ENCODE results near the gene ZNF486.
"Not testable (repeated sequence)": the region's sequence is repeated elsewhere in the genome, so short reads cannot be mapped to it uniquely, and the experiment has no call there.

ZNF486 gene

DNA sequence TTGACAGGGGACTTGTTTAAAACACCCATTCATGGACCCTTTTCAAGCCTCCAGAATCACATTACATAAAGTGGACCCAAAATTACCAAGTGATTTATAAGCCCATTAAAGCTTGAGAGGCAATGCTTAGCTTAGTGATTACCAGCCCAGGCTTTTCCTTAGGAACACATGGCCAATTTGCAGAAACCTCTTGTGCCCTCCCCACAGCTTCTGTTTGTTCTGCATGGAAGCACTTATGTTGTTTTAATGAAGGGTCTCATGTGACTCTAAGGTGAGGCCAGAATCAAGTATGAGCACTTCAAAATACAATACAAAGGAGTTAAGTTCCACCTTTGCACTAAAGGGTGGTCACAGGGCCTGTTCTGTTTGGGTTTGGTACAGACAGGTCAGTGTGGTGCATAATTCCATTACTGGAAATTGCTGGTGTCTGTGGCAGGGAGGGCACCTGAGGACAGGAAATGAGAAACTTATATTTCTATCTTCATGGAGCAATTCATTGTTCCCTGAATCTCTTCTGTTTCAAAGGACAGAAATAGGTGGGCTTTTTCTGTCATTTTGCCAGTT, 15.3 kb downstream of the ZNF486 start:
- TF ChIP-seq, protein P1, sequence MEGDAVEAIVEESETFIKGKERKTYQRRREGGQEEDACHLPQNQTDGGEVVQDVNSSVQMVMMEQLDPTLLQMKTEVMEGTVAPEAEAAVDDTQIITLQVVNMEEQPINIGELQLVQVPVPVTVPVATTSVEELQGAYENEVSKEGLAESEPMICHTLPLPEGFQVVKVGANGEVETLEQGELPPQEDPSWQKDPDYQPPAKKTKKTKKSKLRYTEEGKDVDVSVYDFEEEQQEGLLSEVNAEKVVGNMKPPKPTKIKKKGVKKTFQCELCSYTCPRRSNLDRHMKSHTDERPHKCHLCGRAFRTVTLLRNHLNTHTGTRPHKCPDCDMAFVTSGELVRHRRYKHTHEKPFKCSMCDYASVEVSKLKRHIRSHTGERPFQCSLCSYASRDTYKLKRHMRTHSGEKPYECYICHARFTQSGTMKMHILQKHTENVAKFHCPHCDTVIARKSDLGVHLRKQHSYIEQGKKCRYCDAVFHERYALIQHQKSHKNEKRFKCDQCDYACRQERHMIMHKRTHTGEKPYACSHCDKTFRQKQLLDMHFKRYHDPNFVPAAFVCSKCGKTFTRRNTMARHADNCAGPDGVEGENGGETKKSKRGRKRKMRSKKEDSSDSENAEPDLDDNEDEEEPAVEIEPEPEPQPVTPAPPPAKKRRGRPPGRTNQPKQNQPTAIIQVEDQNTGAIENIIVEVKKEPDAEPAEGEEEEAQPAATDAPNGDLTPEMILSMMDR (conservative IDR thresholded peaks at IDR 0.05; ENCODE audit: low read depth) = no peak
- ChIA-PET POLR2A (ENCODE audit: low non-redundant PET) (no interaction called here), CTCF (interaction anchor here (0.7 kb wide), 1 partner anchor 120 kb away, joined by 3 read pairs; no protein-coding TSS in a partner anchor)
- DNase-seq (ENCODE audit: low spot score) = no peak
- no peak overlapping the region for H3K27ac ChIP-seq

DNA sequence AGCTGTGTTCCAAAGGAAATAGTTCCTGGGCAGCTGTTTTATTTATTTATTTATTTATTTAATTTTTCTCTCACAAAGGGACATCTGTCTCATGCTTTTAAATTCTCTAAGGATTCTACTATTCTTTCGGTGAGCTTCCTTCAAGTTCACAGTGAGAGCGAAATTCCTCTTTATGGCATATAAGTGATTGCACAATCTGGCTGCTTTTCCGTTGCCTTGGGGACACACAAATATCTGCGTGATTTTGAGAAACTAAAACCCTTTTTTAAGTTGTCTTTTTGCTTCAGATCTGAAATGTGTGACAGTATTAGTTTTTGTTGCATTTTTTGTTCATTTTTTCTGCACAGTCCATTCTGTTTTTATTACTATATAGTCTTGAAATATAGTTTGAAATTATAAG, 19.2 kb downstream of the ZNF486 start:
- H3K27ac ChIP-seq = no peak overlapping the region
- ChIA-PET POLR2A (ENCODE audit: low non-redundant PET) (no interaction called here), CTCF (interaction anchor here (0.6 kb wide), 1 partner anchor 231 kb away, joined by 3 read pairs; no protein-coding TSS in a partner anchor)
- no peak for DNase-seq (ENCODE audit: low spot score)
- TF ChIP-seq, protein P1 (conservative IDR thresholded peaks at IDR 0.05; ENCODE audit: low read depth) = no peak

DNA sequence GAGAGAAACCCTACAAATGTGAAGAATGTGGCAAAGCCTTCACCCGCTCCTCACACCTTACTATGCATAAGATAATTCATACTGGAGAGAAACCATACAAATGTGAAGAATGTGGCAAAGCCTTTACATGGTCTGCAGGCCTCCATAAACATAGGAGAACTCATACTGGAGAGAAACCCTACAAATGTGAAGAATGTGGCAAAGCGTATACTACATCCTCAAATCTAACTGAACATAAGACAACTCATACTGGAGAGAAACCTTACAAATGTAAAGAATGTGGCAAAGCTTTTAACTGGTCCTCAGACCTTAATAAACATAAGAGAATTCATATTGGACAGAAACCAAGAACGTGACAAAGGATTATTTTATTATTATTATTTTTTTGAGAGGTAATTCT, 30.7 kb downstream of the ZNF486 start:
- ChIA-PET CTCF (no interaction called here), POLR2A (ENCODE audit: low non-redundant PET) (no interaction called here)

DNA sequence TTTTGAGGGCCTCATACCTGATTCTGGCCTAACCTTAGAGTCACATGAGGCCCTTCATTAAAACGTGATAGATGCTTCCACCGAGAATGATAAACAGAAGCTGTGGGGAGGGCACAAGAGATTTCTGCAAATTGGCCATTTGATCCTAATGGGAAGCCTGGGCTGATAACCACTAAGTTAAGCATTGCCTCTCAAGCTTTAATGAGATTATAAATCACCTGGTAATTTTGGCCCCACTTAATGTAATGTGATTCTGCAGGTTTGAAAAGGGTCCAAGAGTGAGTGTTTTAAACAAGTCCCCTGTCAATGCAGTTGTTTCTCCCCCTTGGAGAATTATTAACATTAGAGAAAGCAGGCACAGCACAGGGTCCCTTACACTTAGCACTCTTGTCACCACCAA, 42.0 kb downstream of the ZNF486 start:
- H3K27ac ChIP-seq = no peak overlapping the region
- TF ChIP-seq, protein P1 (conservative IDR thresholded peaks at IDR 0.05; ENCODE audit: low read depth) = no peak
- ChIA-PET CTCF (interaction anchor here (0.5 kb wide), 1 partner anchor 103 kb away, joined by 4 read pairs; no protein-coding TSS in a partner anchor), POLR2A (ENCODE audit: low non-redundant PET) (no interaction called here)
- no peak for DNase-seq (ENCODE audit: low spot score)

More for the DNA sequence above, 30.7 kb downstream of the ZNF486 start:
- TF ChIP-seq, protein P1 (conservative IDR thresholded peaks at IDR 0.05; ENCODE audit: low read depth) = no peak
- no peak for DNase-seq (ENCODE audit: low spot score)
- no peak overlapping the region for H3K27ac ChIP-seq

DNA sequence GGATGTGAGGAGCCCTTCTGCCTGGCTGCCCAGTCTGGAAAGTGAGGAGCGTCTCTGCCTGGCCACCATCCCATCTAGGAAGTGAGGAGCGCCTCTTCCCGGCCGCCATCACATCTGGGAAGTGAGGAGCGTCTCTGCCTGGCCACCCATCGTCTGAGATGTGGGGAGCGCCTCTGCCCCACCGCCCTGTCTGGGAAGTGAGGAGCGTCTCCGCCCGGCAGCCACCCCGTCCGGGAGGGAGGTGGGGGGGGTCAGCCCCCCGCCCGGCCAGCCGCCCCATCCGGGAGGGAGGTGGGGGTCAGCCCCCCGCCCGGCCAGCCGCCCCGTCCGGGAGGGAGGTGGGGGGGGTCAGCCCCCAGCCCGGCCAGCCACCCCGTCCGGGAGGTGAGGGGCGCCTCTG, 47.4 kb downstream of the ZNF486 start:
- DNase-seq (ENCODE audit: low spot score); H3K27ac ChIP-seq; CTCF ChIA-PET; POLR2A ChIA-PET (ENCODE audit: low non-redundant PET): not testable (repeated sequence)

DNA sequence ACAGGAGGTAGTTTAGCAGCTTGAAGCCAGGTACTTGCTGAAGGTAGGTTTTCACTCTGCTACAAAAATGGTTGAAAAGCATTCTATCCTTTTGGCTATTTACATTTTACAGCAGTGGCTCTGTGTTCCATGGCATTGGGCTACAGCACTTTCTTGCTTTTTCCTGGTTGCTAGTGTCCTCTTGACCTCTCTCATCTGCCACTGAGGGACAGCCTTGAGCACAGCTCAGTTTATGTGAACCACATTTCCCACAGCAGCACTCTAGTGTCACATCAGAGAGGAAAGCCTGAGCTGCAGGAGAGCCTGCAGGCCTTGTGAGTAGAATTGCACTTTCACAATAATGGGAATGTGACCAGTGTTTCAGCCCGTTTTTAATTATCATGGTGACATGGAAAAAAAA, 54.6 kb downstream of the ZNF486 start:
- H3K27ac ChIP-seq; DNase-seq (ENCODE audit: low spot score); POLR2A ChIA-PET (ENCODE audit: low non-redundant PET): not testable (repeated sequence)
- CTCF ChIA-PET = interaction anchor here (0.6 kb wide), 1 partner anchor 228 kb away, joined by 3 read pairs; no protein-coding TSS in a partner anchor

DNA sequence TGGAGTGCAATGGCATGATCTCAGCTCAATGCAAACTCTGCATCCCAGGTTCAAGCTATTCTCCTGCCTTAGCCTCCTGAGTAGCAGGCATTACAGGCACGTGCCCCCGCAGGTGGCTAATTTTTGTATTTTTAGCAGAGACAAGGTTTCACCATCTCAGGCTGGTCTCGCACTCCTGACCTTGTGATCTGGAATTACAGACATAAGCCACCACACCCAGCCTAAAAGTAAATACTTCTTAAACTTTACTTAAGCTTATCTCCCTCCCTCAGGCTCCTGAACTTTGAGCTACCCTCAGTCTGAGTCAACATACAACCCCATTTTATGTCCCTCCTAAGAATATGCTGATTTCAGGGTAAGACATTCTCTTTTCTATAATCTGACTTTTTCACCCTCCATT, 66.1 kb downstream of the ZNF486 start:
- CTCF ChIA-PET = interaction anchor here (0.6 kb wide), 1 partner anchor 26 kb away, joined by 3 read pairs; no protein-coding TSS in a partner anchor

More for the DNA sequence above, 66.1 kb downstream of the ZNF486 start:
- no peak overlapping the region for H3K27ac ChIP-seq
- TF ChIP-seq, protein P1 (conservative IDR thresholded peaks at IDR 0.05; ENCODE audit: low read depth) = no peak
- POLR2A ChIA-PET (ENCODE audit: low non-redundant PET) = no interaction called here
- DNase-seq (ENCODE audit: low spot score) = no peak
